Measurements from ENCODE around the gene BCAP29.

Gene BCAP29

DNA sequence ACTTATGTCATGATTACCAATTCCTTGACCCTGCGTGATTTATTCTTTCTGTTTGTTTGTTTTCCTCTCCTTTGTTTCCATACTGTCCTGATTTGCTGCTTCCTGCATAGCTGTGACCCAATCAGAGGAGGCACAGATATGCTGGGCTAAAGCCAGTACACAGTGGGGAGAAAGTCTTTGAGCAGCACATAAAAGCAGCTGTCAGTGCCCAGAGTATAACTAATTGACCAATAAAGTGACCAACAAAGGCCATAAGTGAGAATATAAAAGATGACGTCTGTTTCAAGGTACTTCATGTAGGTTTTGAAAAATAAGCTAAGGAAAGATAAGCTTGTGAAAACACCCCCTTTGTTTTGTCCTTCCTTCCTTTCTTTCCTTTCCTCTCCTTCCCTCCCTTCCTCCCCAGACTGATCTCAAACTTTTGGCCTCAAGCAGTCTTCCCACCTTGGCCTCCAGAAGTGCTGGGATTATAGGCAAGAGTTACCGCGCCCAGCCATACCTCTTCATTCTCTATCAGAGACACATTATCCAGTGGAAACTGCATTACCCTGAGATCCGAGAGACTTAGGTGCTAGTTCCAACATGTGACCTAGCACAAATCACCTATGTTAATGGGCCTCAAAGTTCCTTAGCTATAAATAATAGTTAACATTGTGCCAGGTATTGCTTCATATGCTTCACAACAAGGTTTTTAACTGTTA is 17.0 kb downstream of the BCAP29 start:
- peak; percentile 31 for FAIRE-seq
- no peak for DNase-seq (ENCODE audit: insufficient read length, low spot score)
- TF ChIP-seq TAF1 (IDR thresholded peaks at IDR 0.05; ENCODE audit: low read depth, low read length) (no peak), PAX5 (IDR thresholded peaks at IDR 0.05; ENCODE audit: insufficient read depth, low read length, severe bottlenecking) (no peak), SPI1 (IDR thresholded peaks at IDR 0.05; ENCODE audit: low read depth, low read length) (no peak), POLR2A (IDR thresholded peaks at IDR 0.05; ENCODE audit: low read depth, low read length) (no peak)

DNA sequence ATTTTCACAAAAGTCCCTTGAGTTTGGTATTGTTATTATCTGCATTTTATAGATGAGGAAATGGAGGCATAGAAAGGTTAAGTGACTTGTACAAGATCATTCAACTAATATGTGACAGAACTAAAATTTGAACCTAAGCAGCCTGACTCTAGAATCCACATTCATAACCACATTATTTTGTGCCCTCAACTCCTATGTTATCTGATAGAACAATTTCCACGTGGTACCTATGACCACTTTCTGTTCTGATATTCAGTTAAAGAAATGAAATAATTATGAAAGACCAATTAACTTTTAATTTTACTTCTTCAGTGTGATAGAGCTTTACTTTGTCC is 17.5 kb downstream of the BCAP29 start:
- FAIRE-seq (no peak), DNase-seq (ENCODE audit: insufficient read length, low spot score) (no peak)
- no peak for TF ChIP-seq PAX5 (IDR thresholded peaks at IDR 0.05; ENCODE audit: insufficient read depth, low read length, severe bottlenecking)
- TF ChIP-seq POU2F2 (IDR thresholded peaks at IDR 0.05; ENCODE audit: low read depth, low read length), result no peak
- no peak for TF ChIP-seq SPI1 (IDR thresholded peaks at IDR 0.05; ENCODE audit: low read depth, low read length)
- TF ChIP-seq TAF1 (IDR thresholded peaks at IDR 0.05; ENCODE audit: low read depth, low read length), result no peak
- no peak for TF ChIP-seq POLR2A (IDR thresholded peaks at IDR 0.05; ENCODE audit: low read depth, low read length)
- no peak for TF ChIP-seq POLR2AphosphoS5 (IDR thresholded peaks at IDR 0.05; ENCODE audit: low read depth, low read length)

DNA sequence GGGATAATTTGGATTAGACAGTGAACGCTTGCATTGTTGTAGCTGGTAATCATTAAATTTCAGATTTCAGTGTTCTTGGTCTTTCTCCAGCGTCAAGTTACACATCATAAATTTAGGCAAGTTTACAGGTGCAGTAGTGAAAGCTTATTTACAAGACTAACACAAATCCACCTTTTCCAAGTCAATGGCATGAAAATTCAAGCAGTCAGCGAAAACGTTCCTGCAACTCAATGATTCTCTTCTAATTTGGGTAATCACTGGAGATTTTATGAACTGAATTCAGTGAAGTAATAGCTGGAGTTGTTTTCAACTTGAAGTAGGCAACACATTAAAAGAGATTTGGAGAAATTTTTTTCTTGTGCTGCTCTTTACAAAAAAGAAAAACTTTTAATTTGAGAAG is 17.9 kb downstream of the BCAP29 start:
- no peak for DNase-seq (ENCODE audit: insufficient read length, low spot score)
- no peak for FAIRE-seq
- TF ChIP-seq POU2F2 (IDR thresholded peaks at IDR 0.05; ENCODE audit: low read depth, low read length) (no peak), POLR2AphosphoS5 (IDR thresholded peaks at IDR 0.05; ENCODE audit: low read depth, low read length) (no peak), POLR2A (IDR thresholded peaks at IDR 0.05; ENCODE audit: low read depth, low read length) (no peak), PAX5 (IDR thresholded peaks at IDR 0.05; ENCODE audit: insufficient read depth, low read length, severe bottlenecking) (no peak), SPI1 (IDR thresholded peaks at IDR 0.05; ENCODE audit: low read depth, low read length) (no peak), TAF1 (IDR thresholded peaks at IDR 0.05; ENCODE audit: low read depth, low read length) (no peak)

- TF ChIP-seq SPI1 (IDR thresholded peaks at IDR 0.05; ENCODE audit: low read depth, low read length) (no peak), TAF1 (IDR thresholded peaks at IDR 0.05; ENCODE audit: low read depth, low read length) (no peak), POU2F2 (IDR thresholded peaks at IDR 0.05; ENCODE audit: low read depth, low read length) (no peak), POLR2A (IDR thresholded peaks at IDR 0.05; ENCODE audit: low read depth, low read length) (no peak), POLR2AphosphoS5 (IDR thresholded peaks at IDR 0.05; ENCODE audit: low read depth, low read length) (no peak), PAX5 (IDR thresholded peaks at IDR 0.05; ENCODE audit: insufficient read depth, low read length, severe bottlenecking) (no peak)
- FAIRE-seq (no peak), DNase-seq (ENCODE audit: insufficient read length, low spot score) (no peak)
These were observed 19.2 kb downstream of the BCAP29 start for GRCh38 chr7:107599262-107599661.

DNA sequence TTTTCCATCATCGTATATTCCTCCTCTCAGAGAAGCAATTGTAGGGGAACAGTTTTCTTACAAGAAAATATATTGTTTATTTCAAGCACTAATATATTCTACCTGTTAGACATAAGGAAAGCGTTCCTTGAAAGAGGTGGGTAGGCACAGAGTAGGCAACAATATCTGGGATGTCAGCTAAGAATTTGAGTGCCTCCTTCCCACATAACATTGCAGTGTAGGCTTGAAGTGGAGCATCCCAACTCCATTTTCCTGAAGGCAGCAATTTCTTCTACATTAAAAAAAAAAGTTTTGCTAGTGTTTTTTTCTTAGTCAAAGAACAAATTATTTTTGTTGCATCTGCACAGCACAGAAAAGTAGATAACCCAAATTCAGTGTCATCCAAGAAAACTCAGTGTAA is 20.8 kb downstream of the BCAP29 start:
- TF ChIP-seq POLR2AphosphoS5 (IDR thresholded peaks at IDR 0.05; ENCODE audit: low read depth, low read length), result no peak
- TF ChIP-seq POLR2A (IDR thresholded peaks at IDR 0.05; ENCODE audit: low read depth, low read length), result no peak
- TF ChIP-seq PAX5 (IDR thresholded peaks at IDR 0.05; ENCODE audit: insufficient read depth, low read length, severe bottlenecking), result no peak
- TF ChIP-seq TAF1 (IDR thresholded peaks at IDR 0.05; ENCODE audit: low read depth, low read length), result no peak
- TF ChIP-seq POU2F2 (IDR thresholded peaks at IDR 0.05; ENCODE audit: low read depth, low read length), result no peak
- TF ChIP-seq SPI1 (IDR thresholded peaks at IDR 0.05; ENCODE audit: low read depth, low read length), result no peak
- no peak for FAIRE-seq
- no peak for DNase-seq (ENCODE audit: insufficient read length, low spot score)

- TF ChIP-seq TAF1 (IDR thresholded peaks at IDR 0.05; ENCODE audit: low read depth, low read length), result no peak
- DNase-seq (ENCODE audit: insufficient read length, low spot score) (no peak), FAIRE-seq (no peak)
These were observed 25.3 kb downstream of the BCAP29 start for GRCh38 chr7:107605218-107605815.

- TF ChIP-seq POLR2A (IDR thresholded peaks at IDR 0.05; ENCODE audit: low read depth, low read length) (no peak), TAF1 (IDR thresholded peaks at IDR 0.05; ENCODE audit: low read depth, low read length) (no peak), SPI1 (IDR thresholded peaks at IDR 0.05; ENCODE audit: low read depth, low read length) (no peak), POU2F2 (IDR thresholded peaks at IDR 0.05; ENCODE audit: low read depth, low read length) (no peak), PAX5 (IDR thresholded peaks at IDR 0.05; ENCODE audit: insufficient read depth, low read length, severe bottlenecking) (no peak)
- FAIRE-seq (no peak), DNase-seq (ENCODE audit: insufficient read length, low spot score) (no peak)
These were observed 26.3 kb downstream of the BCAP29 start for GRCh38 chr7:107606303-107606702.

DNA sequence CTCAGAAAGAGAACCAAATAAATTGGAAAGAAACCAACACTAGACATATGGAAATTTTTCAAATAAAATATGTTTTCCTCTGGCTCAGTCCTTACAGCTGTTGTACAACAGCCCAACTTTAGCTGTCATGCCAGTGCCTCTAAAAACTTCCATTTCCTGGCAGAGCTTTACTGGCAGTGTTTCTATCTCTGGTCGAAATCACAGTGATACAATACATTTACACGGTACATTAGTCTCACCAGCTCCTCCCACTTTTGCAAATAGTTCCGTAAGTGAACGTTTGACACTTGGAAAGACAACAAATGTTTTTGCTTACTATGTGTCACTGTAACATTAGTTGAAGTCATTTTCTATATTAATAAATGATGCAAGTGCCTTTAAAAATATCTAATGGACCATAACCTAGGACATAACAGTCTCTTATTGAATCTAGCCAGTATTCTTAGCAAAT is 29.8 kb downstream of the BCAP29 start:
- no peak for DNase-seq (ENCODE audit: insufficient read length, low spot score)
- TF ChIP-seq POU2F2 (IDR thresholded peaks at IDR 0.05; ENCODE audit: low read depth, low read length), result no peak
- TF ChIP-seq PAX5 (IDR thresholded peaks at IDR 0.05; ENCODE audit: insufficient read depth, low read length, severe bottlenecking), result no peak
- TF ChIP-seq POLR2AphosphoS5 (IDR thresholded peaks at IDR 0.05; ENCODE audit: low read depth, low read length), result no peak
- no peak for FAIRE-seq

DNA sequence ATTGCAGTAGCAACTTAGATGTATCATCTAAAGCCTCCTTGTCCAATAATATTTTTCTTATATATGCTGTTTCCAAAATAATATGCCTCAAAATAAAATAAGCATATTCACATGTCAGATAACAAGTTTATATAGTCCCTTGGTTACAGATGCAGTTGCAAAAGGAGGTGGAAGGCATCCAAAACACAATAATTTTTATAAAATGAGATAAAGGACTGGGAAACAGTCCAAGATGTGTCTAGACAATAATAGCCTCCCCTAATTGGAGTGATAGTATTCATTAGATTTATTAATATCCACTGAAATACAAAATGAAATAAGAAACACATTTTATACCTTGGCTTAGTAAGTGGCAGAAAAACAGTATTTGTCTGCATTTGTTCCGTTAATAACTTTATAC is 30.3 kb downstream of the BCAP29 start:
- FAIRE-seq, result no peak
- DNase-seq (ENCODE audit: insufficient read length, low spot score), result no peak

GRCh38 chr7:107613439-107613838 is 33.4 kb downstream of the BCAP29 start:
- TF ChIP-seq PAX5 (IDR thresholded peaks at IDR 0.05; ENCODE audit: insufficient read depth, low read length, severe bottlenecking), result no peak
- TF ChIP-seq POLR2A (IDR thresholded peaks at IDR 0.05; ENCODE audit: low read depth, low read length), result no peak
- TF ChIP-seq SPI1 (IDR thresholded peaks at IDR 0.05; ENCODE audit: low read depth, low read length), result no peak
- no peak for TF ChIP-seq TAF1 (IDR thresholded peaks at IDR 0.05; ENCODE audit: low read depth, low read length)
- no peak for TF ChIP-seq POLR2AphosphoS5 (IDR thresholded peaks at IDR 0.05; ENCODE audit: low read depth, low read length)
- TF ChIP-seq POU2F2 (IDR thresholded peaks at IDR 0.05; ENCODE audit: low read depth, low read length), result no peak
- no peak for DNase-seq (ENCODE audit: insufficient read length, low spot score)
- no peak for FAIRE-seq

More for the DNA sequence above, 30.3 kb downstream of the BCAP29 start:
- TF ChIP-seq POU2F2 (IDR thresholded peaks at IDR 0.05; ENCODE audit: low read depth, low read length) (no peak), POLR2AphosphoS5 (IDR thresholded peaks at IDR 0.05; ENCODE audit: low read depth, low read length) (no peak), SPI1 (IDR thresholded peaks at IDR 0.05; ENCODE audit: low read depth, low read length) (no peak), TAF1 (IDR thresholded peaks at IDR 0.05; ENCODE audit: low read depth, low read length) (no peak)

Measured in GM12891 (cell line).